ENCODE measurements around the gene INPP5F. TPM values are rescaled to one million over a fixed set of nuclear protein-coding genes. Genes with fewer than 3 reads are reported as not detected.

Gene INPP5F, protein sequence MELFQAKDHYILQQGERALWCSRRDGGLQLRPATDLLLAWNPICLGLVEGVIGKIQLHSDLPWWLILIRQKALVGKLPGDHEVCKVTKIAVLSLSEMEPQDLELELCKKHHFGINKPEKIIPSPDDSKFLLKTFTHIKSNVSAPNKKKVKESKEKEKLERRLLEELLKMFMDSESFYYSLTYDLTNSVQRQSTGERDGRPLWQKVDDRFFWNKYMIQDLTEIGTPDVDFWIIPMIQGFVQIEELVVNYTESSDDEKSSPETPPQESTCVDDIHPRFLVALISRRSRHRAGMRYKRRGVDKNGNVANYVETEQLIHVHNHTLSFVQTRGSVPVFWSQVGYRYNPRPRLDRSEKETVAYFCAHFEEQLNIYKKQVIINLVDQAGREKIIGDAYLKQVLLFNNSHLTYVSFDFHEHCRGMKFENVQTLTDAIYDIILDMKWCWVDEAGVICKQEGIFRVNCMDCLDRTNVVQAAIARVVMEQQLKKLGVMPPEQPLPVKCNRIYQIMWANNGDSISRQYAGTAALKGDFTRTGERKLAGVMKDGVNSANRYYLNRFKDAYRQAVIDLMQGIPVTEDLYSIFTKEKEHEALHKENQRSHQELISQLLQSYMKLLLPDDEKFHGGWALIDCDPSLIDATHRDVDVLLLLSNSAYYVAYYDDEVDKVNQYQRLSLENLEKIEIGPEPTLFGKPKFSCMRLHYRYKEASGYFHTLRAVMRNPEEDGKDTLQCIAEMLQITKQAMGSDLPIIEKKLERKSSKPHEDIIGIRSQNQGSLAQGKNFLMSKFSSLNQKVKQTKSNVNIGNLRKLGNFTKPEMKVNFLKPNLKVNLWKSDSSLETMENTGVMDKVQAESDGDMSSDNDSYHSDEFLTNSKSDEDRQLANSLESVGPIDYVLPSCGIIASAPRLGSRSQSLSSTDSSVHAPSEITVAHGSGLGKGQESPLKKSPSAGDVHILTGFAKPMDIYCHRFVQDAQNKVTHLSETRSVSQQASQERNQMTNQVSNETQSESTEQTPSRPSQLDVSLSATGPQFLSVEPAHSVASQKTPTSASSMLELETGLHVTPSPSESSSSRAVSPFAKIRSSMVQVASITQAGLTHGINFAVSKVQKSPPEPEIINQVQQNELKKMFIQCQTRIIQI
- 10 to 100 TPM; 50.4 to 59.7 (median 52.5) TPM for polyA plus RNA-seq (ENCODE audit: insufficient read length in 4 of 4)

DNA sequence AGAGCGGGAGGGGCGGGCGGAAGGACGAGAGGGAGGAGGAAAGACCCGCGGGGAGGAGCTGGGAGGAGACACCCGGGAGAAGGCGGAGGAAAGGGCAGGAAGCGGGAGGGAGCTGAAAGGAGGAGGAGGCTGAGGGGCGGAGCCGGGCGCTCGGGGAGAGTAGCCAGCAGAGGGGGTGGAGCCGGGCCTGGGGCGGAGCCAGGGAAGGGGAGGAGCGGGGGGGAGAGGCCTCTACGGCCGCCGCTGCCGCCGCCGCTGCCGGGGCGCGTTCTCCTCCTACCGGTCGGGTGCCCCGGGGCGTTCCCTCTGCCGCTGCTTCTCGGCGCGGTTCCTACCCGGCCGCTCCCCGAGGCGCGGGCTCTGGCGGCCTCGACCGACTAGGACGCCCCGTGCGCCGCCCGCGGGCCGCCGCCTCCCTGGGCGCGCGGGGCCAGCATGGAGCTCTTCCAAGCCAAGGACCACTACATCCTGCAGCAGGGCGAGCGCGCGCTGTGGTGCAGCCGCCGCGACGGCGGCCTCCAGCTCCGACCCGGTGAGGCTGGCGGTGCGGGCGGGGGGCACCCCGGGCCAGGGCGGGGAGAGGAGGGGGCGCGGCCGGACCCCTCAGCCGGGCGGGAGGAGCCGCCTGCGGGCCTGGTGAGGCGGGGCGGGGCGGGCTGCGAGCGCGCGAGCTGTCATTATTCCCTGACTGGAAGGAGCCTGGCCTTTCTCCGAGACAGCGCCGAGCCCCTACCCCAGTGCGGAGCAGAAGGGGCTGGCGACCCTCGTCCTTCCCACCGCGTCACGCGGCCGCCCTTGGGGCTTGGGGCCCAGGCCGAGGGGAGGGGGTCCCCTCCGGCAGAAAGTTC, at the start of gene INPP5F:
INPP5F (plus strand) TSS at position 223 of the 848 bp plus-strand sequence; CDS start at position 436, 213 bp downstream.
- peak; percentile 86 to 98 (median 95) for DNase-seq (ENCODE audit: low read depth in 4 of 4, low spot score in 2 of 4)

DNA sequence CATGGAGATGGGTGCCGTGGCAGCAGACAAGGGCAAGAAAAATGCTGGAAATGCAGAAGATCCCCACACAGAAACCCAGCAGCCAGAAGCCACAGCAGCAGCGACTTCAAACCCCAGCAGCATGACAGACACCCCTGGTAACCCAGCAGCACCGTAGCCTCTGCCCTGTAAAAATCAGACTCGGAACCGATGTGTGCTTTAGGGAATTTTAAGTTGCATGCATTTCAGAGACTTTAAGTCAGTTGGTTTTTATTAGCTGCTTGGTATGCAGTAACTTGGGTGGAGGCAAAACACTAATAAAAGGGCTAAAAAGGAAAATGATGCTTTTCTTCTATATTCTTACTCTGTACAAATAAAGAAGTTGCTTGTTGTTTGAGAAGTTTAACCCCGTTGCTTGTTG, 48.7 kb upstream of the INPP5F start:
- no peak for DNase-seq (ENCODE audit: low read depth in 4 of 4, low spot score in 2 of 4)

DNA sequence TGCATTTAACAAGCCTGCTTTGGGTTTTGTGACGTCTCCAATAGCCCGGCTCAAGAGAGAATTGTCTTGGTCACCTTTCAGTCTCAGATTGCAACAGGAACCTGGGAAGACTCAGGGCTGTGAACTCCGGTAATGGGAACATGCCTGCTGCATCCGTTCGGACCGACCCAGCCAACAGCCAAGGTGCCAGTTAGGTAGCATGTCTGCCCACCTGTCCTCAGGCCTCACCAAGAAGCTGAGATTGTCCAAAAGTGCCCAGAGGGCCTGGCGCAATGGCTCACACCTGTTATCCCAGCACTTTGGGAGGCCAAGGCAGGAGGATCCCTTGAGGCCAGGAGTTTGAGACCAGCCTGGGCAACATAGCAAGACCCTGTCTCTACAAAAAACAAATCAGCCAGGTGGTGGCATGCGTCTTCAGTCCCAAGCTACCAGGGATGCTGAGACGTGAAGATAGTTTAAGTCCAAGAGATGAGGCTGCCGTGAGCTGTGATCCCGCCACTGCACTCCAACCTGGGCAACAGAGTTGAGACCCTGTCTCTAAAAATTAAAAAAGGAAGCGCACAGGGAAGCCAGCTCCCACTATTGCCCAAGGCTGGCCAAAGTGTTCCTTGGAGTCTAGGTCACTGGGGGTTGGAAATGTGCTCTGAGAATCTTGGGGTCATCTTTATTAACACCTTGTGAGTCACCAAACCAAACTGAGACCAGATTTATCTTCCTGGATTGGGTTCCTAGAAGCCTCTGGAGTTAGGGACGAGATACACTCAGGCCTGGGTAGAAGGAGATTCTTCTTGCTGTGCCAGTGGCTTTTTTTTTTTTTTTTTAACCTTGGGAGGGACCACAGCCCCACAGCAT, 47.7 kb upstream of the INPP5F start:
- no peak for DNase-seq (ENCODE audit: low read depth in 4 of 4, low spot score in 2 of 4)

DNA sequence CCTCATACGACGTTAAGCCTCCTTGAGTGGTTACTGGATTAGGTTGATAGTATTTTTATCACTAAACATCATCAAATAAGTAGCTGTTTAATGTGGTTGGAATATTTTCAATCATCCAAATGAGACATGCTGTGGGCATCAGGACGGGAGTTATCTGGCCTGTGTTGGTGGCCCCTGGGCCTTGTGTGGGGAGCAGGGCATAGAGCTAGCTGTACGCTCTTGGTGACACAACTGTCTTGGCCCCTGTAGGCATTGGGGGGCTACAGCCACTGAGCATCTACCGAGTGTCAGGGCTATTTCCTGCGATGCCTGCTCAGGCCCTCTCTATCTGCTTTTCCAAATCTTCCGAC, 46.4 kb upstream of the INPP5F start:
- no peak for DNase-seq (ENCODE audit: low read depth in 4 of 4, low spot score in 2 of 4)

DNA sequence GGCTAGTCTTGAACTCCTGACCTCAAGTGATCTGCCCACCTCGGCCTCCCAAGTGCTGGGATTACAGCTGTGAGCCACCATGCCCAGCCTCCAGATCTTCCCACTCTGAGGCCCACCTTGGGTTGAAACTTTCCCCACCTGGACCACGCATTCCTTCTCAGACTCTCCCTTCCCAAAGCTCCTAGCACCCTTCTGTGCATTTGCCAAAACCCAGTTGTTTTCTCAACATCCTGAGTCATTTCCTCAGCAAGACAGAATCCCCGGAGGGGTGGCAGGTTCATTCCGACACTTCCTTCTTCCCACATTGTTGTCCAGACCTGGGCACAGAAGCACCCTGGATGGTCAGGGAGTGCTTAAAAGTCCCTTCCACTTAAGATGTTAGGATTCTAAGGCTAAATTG, 45.8 kb upstream of the INPP5F start:
- DNase-seq (ENCODE audit: low read depth in 4 of 4, low spot score in 2 of 4) = no peak

DNA sequence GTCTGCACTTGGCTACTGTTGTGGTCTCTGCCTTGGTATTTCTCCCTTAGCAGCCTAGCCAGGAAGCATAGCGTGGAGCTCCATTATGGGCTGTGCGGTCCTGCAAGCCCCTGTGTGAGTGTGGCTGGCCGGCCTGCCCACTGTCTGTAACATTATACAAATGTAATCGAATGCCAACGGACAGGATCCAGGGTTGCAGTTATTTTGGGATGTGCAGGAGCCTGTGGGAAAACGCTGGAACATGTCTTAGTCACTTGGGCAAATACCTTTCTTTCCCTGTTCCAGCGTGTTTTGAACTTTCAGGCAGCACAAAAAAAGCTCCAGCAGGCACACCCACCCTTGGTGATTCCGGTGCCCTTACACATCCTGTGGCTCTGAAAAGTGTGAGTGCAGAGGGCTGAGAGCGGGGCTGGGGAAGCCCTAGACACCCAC, 45.2 kb upstream of the INPP5F start:
- DNase-seq (ENCODE audit: low read depth in 4 of 4, low spot score in 2 of 4) = no peak

DNA sequence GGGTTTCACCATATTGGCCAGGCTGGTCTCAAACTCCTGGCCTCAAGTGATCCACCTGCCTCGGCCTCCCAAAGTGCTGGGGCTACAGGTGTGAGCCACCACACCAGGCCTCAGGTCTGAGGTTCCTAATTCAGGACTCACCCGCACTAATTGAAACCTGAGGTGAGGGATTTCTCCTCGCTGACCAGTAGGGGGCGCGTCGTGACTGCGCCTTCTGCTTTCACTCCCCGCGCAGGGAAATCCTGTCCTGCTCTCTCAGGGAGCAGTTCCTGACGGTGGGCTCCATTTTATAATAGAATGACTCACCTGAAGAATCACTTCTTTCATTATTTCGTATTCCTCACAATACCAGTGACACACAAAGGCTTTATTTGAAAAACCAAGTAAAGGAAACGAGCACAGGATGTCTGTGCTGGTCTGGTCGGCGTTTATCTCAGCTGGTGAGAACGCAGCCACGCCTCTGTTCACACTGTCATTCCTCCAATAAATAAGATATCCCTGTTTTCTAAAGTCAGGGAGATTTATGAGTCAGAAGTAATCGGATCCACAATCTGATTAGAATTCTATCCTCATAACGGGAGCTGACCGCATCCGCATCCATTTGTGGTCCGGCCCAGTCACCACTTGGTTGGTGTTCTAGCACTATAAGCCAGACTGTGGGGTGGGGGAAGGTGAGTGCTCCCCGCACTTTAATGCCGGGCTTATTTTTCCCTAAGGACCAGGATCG, 39.2 kb upstream of the INPP5F start:
- DNase-seq (ENCODE audit: low read depth in 4 of 4, low spot score in 2 of 4) = peak in 1 of 4 donors; percentile 80

DNA sequence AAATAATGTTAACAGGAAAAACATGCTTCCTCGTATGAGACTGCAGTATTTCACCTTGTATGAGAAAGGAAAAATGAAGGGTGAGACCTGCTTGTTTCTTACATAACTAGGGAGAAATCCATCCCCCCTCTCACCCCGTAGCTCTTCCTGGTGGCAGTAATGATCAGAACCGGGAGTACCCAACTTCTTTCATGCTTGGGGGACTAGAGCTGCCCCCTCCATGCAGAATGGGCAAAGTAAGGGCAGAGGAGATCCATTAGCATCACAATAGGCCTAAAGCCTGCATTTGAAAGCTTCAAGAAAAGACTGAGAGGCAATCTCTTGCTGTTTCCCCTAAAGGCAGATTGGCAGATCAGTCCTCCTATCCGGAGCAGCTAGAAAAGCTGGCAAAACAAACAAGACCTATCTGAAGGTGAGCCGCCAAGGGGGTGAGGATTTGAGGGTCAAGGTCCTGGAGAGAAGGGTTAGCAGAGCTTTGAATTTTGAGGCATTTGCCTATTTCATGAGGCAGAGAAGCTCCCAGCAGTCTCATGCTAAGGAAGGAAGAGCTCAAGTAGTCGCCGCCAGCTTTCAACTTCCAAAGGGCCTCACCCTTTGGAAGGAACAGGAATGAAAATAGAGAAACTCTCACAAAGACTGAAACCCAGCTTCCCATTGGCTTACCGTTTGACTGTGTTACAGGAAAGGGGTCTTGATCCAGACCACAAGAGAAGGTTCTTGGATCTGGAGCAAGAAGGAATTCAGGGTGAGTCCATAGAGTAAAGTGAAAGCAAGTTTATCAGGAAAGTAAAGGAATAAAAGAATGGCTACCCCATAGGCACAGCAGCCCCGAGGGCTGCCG, 38.4 kb upstream of the INPP5F start:
- no peak for DNase-seq (ENCODE audit: low read depth in 4 of 4, low spot score in 2 of 4)

DNA sequence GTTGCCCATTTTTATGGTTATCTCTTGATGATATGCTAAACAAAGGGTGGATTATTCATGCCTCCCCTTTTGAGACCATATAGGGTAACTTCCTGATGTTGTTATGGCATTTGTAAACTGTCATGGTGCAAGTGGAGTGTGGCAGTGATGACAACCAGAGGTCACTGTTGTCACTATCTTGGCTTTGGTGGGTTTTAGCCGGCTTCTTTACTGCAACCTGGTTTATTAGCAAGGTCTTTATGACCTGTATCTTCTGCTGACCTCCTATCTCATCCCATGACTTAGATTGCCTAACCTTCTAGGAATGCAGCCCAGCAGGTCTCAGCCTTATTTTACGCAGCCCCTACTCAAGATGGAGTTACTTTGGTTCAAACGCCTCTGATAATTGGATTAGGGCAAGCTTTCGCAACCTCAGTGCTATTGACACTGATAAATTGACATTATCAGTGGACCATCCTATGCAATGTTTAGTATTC, 37.8 kb upstream of the INPP5F start:
- DNase-seq (ENCODE audit: low read depth in 4 of 4, low spot score in 2 of 4) = no peak

DNA sequence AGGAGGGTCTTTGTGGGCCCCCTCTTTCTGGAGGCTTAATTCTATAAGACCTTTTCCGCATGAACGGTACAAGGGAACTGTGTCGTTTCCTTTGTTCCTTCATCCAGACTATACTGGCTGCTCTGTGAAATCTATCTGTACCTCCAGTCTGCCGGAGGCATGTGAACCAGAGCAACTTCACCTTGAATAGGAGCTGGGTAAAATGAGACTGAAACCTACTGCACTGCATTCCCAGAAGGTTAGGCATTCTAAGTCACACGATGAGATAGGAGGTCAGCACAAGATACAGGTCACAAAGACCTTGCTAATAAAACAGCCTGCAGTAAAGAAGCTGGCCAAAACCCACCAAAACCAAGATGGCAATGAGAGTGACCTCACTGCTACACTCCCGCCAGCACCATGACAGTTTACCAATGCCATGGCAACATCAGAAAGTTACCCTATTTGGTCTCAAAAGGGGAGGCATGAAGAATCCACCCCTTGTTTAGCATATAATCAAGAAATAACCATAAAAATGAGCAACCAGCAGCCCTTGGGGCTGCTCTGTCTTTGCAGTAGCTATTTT, 36.8 kb upstream of the INPP5F start:
- no peak for DNase-seq (ENCODE audit: low read depth in 4 of 4, low spot score in 2 of 4)

DNA sequence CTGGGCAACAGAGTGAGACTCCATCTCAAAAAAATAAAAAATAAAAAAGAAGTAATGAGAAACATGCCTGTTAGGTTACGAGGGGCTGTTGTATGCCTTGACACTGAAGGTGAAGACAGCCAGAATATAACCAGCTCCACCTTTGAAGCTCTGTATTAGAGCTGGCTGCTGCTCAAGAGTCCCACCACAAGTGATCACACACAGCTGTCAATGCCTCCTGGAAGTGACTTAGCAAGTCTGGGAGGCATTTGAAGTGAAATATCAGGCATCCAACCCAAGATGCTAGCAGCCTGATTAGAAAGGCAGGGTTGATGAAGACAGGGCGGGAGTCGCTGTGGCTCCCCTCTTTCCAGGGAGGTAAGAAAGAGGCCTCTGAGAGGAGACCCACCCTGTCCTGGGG, 34.1 kb upstream of the INPP5F start:
- no peak for DNase-seq (ENCODE audit: low read depth in 4 of 4, low spot score in 2 of 4)

DNA sequence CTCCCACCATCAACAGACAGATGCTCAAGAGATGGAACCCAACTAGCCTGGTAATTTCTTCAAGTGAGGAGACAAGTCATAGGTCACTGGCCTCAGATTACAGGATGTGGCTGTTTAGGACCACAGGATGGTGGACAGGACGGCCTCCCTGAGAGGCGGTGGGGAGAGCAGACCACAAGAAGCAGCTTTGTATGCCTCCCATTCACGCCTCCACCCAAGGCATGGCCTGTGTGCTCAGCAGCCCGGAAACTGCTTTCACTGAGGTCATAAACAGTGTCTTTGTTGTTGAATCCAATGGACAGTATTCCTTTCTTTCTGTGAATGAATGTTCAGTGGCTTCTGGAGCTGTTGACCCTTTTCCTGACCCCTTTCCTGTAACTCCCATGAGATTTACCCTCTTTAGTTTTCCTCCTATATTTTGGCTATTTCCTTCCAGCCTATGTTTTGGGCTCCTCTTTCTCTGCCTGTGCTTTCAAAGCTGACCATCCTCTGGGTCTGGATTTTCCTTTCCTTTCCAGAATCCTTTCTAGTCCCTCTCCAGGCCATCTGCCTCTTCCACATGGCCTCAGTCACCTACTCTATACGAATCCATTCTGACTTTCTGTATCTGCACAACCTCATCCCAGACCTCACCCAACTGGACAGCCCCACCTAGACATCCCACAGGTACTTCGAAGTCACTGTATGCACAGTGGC, 32.4 kb upstream of the INPP5F start:
- no peak for DNase-seq (ENCODE audit: low read depth in 4 of 4, low spot score in 2 of 4)

DNA sequence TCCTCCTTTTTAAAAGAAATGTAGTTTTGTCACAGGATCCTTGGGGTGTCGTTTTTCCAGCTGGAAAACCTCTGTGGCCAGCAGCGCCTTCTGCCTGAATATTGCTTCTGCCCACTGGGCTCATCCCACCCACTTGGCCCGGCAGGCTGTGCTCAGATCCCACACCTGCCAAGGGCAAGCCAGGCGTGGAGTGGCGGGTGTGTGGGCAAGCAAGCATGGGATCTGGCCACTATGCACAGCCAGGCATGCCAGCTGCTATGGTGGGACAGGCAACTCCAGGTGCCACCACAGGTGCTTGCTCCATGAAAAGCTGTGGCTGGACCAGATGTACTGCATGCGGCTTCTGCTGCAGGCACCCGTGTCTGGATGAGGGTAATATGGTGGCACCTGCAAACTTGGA, 31.2 kb upstream of the INPP5F start:
- DNase-seq (ENCODE audit: low read depth in 4 of 4, low spot score in 2 of 4) = no peak

DNA sequence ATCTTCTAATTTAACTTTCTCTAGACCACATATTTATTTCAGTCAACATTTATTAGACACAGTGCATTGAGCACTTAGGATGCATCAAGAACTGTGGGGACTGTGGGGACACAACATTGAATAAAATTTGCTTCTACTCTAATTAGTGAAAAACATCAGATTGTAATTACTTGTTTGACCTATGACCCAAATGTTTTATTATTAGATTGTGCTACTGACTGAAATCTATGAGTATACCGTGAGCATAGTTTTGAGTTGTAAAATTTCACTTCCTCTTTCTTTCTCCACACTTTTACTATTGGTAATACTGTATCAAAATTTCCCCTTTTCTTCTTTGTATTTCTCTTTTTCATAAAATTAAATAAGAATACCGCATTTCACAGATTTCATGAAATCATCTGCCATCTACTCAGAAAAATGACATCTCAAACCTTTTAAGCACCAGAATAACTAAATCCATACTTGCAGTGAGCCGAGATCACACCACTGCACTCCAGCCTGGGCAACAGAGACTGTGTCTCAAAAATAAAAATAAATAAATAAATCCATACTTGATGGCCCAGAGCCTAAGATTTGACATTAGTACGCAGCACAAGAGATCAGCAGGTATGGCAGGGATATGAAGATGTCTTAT, 25.4 kb upstream of the INPP5F start:
- no peak for DNase-seq (ENCODE audit: low read depth in 4 of 4, low spot score in 2 of 4)

DNA sequence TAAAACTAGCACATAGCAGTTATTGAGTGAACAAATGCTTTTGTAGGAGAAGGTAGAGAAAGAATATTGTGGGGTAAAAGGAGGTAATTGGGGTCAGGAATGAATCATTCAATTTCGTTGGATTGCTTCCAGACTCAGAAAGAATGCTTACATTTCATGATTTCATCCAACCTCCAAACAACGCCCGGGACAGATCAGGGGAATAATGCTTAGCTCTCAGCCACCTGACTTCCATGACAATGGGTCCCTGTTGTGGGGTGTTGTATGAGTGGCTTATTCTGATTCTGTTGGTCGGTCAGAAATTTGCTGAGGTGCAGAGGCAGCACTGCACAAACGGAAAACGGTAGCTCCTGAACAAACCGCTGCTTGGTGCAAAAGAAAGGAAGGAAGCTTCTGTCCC, 24.0 kb upstream of the INPP5F start:
- DNase-seq (ENCODE audit: low read depth in 4 of 4, low spot score in 2 of 4) = no peak

DNA sequence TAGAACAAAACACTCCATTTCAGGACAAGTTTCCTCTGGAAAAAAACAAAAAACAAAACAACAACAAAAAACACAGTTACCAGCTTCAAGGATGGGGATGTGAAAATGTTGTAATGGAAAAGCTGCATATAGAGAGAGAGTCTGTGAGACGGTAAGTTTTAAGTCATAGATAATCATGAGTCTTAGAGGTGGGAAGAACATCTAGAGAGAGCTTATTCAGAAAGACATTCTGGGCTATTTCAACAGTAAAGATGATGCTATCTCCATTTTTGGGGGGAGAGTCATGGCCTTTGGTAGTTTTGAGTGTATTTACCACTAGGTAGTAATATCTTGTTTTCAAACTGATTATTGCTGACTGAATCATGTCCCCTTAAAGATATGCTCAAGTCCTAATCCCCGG, 23.3 kb upstream of the INPP5F start:
- DNase-seq (ENCODE audit: low read depth in 4 of 4, low spot score in 2 of 4) = no peak

Measured in left renal cortex interstitium (tissue), 4 donors.